Colonic mucosa (tissue), 4 donors: ENCODE results near the gene MDC1. TPM values are rescaled to one million over a fixed set of nuclear protein-coding genes. Genes with fewer than 3 reads are reported as not detected.
"Not testable (repeated sequence)": the region's sequence is repeated elsewhere in the genome, so short reads cannot be mapped to it uniquely, and the experiment has no call there.

Source experiments
- DNase-seq: peaks from one replicate; pipeline ENCODE4 v3.0.0-alpha.2; 2020
- H3K27ac ChIP-seq: fragments of 200-600 bp; one replicate; pipeline ENCODE4 v1.8.0; 2021
- H3K27me3 ChIP-seq: fragments of 200-600 bp; one replicate; pipeline ENCODE4 v1.8.0; 2021
- H3K36me3 ChIP-seq: fragments of 200-600 bp; one replicate; pipeline ENCODE4 v1.8.0; 2021
- H3K4me1 ChIP-seq: fragments of 200-600 bp; one replicate; pipeline ENCODE4 v1.8.0; 2021; ENCODE audit warnings: mild to moderate bottlenecking
- H3K4me3 ChIP-seq: fragments of 200-600 bp; one replicate; pipeline ENCODE4 v1.8.0; 2021
- H3K9ac ChIP-seq, 2 donors: one replicate each; pipeline ENCODE4 v1.7.0; 2013; ENCODE audit warnings: control low read depth in 2 of 2, low read depth in 2 of 2, low read length in 2 of 2
- H3K9me3 ChIP-seq: fragments of 200-600 bp; one replicate; pipeline ENCODE4 v1.8.0; 2021
- intact Hi-C: fragments of 100-400 bp; cut with DNase I; formaldehyde crosslinking; loops from one replicate; pipeline ENCODE4 v1.14.1; 2022
- total RNA-seq, 2 donors: library from RNA; stranded (reverse); fragmentation: NEBNext Ultra II Directional in 1 of 2; extraction: Animal tissue kit (Norgen Biotek cat#: 25700) in 1 of 2; gene quantifications; one replicate each; pipeline ENCODE4 v1.2.1, GENCODE V29; 2021
- TF ChIP-seq, protein P1 (sequence below): fragments of 200-600 bp; IDR thresholded peaks from one replicate; pipeline ENCODE4 v1.8.0; 2022; ENCODE audit warnings: antibody characterized with exemption, mild to moderate bottlenecking
- donor health status: healthy.
- donor health status: DM: no; HTN: no; CAD: no.
- donor health status: DM: no; HTN: no; CAD: no.

MDC1 gene, protein sequence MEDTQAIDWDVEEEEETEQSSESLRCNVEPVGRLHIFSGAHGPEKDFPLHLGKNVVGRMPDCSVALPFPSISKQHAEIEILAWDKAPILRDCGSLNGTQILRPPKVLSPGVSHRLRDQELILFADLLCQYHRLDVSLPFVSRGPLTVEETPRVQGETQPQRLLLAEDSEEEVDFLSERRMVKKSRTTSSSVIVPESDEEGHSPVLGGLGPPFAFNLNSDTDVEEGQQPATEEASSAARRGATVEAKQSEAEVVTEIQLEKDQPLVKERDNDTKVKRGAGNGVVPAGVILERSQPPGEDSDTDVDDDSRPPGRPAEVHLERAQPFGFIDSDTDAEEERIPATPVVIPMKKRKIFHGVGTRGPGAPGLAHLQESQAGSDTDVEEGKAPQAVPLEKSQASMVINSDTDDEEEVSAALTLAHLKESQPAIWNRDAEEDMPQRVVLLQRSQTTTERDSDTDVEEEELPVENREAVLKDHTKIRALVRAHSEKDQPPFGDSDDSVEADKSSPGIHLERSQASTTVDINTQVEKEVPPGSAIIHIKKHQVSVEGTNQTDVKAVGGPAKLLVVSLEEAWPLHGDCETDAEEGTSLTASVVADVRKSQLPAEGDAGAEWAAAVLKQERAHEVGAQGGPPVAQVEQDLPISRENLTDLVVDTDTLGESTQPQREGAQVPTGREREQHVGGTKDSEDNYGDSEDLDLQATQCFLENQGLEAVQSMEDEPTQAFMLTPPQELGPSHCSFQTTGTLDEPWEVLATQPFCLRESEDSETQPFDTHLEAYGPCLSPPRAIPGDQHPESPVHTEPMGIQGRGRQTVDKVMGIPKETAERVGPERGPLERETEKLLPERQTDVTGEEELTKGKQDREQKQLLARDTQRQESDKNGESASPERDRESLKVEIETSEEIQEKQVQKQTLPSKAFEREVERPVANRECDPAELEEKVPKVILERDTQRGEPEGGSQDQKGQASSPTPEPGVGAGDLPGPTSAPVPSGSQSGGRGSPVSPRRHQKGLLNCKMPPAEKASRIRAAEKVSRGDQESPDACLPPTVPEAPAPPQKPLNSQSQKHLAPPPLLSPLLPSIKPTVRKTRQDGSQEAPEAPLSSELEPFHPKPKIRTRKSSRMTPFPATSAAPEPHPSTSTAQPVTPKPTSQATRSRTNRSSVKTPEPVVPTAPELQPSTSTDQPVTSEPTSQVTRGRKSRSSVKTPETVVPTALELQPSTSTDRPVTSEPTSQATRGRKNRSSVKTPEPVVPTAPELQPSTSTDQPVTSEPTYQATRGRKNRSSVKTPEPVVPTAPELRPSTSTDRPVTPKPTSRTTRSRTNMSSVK (N-terminal part only)
- 10 to 100 TPM; 14.0 to 59.0 TPM for total RNA-seq

DNA sequence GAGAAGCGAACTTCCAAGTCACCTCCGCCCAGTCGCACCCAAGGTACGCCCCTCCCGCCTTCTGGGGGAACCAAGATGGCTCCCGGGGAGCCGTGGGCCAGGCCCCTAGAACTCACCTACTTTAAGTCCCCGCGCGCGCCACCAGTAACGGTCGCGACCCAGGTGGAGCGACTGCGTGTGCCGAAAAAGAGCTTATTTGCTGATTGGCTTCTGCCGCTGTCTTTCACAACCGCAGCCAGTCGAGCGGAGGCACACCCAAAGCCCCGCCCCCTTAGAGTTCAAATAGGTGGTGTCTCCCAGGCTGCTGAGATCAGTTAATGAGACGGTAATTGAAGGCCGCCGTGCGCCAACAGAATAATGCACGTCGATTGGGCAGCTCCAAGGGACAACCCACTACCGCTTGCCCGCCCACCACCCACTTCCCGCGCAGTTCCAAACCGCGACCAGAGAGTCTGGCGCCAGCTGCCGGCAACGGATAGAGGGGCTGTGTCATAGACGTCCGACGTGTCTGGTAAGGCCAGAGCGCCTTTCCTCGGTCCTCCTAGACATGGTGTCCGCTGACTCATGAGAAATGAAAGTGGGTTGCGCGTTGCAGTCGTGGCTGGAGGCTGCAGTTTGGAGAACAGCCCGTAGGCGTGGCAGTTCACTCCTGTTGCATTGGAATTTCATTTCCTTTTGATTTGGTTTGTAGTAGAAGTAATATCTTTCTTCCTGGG lies at the start of gene MDC1:
Gene MDC1, minus strand, starts transcription at position 153 of the 716 bp plus-strand sequence. CDS start 2,106 bp downstream, outside the sequence.
- intact Hi-C loops = loop anchor here (2.0 kb wide), 1 partner anchor 26 kb away; the partner anchor contains the start of gene NRM
- H3K27me3 ChIP-seq = no peaks in the 10 kb centered on the region
- no peaks in the 10 kb centered on the region for H3K36me3 ChIP-seq
- TF ChIP-seq, protein P1, sequence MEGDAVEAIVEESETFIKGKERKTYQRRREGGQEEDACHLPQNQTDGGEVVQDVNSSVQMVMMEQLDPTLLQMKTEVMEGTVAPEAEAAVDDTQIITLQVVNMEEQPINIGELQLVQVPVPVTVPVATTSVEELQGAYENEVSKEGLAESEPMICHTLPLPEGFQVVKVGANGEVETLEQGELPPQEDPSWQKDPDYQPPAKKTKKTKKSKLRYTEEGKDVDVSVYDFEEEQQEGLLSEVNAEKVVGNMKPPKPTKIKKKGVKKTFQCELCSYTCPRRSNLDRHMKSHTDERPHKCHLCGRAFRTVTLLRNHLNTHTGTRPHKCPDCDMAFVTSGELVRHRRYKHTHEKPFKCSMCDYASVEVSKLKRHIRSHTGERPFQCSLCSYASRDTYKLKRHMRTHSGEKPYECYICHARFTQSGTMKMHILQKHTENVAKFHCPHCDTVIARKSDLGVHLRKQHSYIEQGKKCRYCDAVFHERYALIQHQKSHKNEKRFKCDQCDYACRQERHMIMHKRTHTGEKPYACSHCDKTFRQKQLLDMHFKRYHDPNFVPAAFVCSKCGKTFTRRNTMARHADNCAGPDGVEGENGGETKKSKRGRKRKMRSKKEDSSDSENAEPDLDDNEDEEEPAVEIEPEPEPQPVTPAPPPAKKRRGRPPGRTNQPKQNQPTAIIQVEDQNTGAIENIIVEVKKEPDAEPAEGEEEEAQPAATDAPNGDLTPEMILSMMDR = no peak
- peak; percentile 99 for DNase-seq
- peaks cover 7% of the 10 kb centered on the region for H3K4me1 ChIP-seq
- H3K4me3 ChIP-seq = peak within 1 kb of the TSS; percentile 56
- peak within 1 kb of the TSS; percentile 88 for H3K27ac ChIP-seq
- H3K9ac ChIP-seq = peak within 1 kb of the TSS; percentile 83 to 84
- no peaks in the 10 kb centered on the region for H3K9me3 ChIP-seq

DNA sequence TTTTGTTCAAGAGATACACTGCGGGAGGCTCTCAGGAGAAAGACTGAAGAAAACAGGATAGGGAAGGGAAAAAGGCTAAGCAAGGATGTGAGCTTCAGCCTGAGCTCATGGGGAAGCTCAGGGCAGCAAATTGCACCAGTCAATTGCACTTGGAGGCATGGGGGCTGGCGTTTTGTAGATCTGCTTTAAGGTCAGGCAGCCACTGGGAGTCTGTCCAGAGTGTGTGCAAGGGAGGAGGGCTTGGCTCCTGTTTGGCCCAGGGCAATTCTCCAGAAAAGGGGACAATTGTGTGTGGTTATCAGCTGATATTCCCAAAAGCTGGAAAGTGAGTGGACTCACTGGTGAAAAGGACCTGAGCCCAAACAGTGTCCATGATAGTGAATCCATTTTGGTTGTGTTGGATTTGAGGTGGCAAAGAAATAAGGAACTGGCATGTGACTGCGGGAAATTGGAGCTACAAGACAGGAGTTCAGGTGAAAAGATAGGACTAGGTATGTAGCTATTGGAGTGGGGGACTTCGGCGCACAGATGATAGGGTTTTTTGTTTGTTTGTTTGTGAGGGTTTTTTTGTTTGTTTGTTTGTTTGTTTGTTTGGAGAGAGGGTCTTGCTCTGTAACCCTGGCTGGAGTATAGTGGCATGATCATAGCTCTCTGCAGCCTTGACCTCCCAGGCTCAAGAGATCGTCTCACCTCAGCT lies 49.5 kb upstream of the MDC1 start:
- DNase-seq = no peak
- no peaks in the 10 kb centered on the region for H3K4me1 ChIP-seq
- no peaks in the 10 kb centered on the region for H3K9me3 ChIP-seq
- H3K4me3 ChIP-seq = no peak overlapping the region
- H3K9ac ChIP-seq = no peak overlapping the region
- no peaks in the 10 kb centered on the region for H3K36me3 ChIP-seq
- no peak overlapping the region for H3K27ac ChIP-seq
- intact Hi-C loops = no loop called here
- TF ChIP-seq, protein P1 = no peak
- no peaks in the 10 kb centered on the region for H3K27me3 ChIP-seq

DNA sequence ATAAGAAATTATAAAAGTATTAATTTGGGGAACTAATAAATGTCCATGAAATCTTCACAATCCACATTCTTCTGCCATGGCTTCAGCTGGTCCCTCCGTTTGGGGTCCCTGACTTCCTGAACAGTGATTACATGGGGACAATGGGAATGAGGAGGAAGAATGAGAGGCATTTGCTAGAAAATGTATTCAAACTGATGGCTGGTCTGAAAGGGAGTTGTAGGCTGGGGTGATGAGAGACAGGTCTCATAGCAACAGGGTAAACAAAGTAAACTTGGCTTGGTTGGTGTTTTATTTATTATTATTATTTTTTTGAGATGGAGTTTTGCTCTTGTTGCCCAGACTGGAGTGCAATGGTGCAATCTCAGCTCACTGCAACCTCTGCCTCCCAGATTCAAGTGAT lies 48.4 kb upstream of the MDC1 start:
- H3K27me3 ChIP-seq, H3K4me1 ChIP-seq, intact Hi-C loops, H3K27ac ChIP-seq, H3K36me3 ChIP-seq, H3K9me3 ChIP-seq, H3K4me3 ChIP-seq, DNase-seq, H3K9ac ChIP-seq: not testable (repeated sequence)

DNA sequence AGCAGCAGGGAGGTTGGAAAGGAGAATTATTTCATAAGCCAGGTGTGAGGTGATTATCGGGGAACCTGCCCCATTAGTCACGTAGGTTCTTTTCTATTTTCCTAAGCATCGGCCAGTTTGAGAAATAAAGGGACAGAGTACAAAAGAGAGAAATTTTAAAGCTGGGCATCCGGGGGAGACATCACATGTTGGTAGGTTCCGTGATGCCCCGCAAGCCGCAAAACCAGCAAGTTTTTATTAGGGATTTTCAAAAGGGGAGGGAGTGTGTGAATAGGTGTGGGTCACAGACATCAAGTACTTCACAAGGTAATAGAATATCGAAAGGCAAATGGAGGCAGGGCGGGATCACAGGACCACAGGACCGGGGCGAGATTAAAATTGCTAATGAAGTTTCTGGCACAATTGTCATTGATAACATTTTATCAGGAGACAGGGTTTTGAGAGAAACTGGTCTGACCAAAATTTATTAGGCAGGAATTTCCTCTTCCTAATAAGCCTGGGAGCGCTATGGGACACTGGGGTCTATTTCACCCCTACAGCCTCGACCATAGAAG lies 47.5 kb upstream of the MDC1 start:
- DNase-seq, H3K36me3 ChIP-seq, H3K27me3 ChIP-seq, H3K4me3 ChIP-seq, H3K9me3 ChIP-seq, H3K27ac ChIP-seq, intact Hi-C loops, H3K4me1 ChIP-seq: not testable (repeated sequence)
- peak overlapping the region in 1 of 2 donors; percentile 27 for H3K9ac ChIP-seq

DNA sequence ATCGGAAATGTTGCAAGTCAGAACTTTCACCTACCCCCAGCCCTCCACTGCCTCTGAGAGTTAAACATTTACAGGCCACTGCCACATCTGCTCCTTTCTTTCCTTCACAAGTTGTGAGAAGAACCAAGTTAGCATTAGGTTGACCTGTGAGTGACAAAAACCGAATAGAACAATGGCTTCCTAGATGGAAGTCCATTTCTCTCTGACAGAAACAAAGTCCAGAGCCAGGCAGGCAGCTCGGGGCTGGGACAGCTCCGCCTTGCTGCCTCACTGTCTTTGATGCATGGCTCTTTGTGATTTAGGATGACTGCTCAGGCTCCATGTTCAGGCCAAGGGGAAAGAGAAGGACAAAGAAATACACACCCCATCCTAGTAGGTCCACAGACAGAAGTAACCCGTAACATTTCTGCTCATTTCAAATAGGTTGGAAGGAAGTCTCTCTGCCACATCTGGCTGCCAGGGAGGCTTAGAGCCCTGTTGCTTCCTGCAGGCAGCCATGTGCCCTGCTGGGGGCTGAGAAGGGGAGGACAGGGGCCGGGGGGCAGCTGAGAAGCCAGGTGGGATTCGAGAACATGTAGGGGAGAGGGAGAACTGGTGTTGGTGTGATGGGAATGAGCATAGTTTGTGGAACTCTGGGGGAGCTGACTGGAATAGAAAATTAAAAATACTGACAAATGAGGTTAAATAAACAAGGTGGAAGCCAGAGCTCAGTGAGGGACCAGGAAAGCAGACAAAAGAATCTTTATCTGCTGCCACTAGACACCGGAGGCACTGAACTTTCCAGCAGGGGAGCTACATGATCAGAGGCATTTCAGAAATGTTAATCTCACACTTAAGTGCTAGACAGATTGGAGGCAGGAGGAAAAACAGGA lies 46.8 kb upstream of the MDC1 start:
- Histone ChIP-seq H3K4me3 (no peak overlapping the region), H3K27ac (peak overlapping the region; percentile 57), H3K4me1 (no peaks in the 10 kb centered on the region), H3K9me3 (no peaks in the 10 kb centered on the region), H3K36me3 (no peaks in the 10 kb centered on the region), H3K27me3 (no peaks in the 10 kb centered on the region), H3K9ac (peak overlapping the region in 1 of 2 donors; percentile 27)
- TF ChIP-seq, protein P1 = no peak
- DNase-seq = no peak
- intact Hi-C loops = no loop called here
